Thoracic aorta (tissue), 2 donors: Measurements from ENCODE around the gene GABRE. TPM values are rescaled to one million over a fixed set of nuclear protein-coding genes. Genes with fewer than 3 reads are reported as not detected.

ENCODE experiments used
- total RNA-seq, 2 donors: library from RNA; depleted of rRNA; stranded (reverse); fragments of >200 nt; gene quantifications; one replicate each; pipeline versions ENCODE4 v1.1.0 to v1.2.3, GENCODE V29; 2016

Gene GABRE
- total RNA-seq, 2 donors from 2014 or later = 40.9 to 286 TPM

Other genes starting within 250 kb of the GABRE start
- gene CNGA2, start 239.9 kb downstream of the GABRE start, total RNA-seq = not detected
- gene MAGEA4, start 61.8 kb downstream of the GABRE start, total RNA-seq = not detected
- gene MAGEA10, start 163.9 kb upstream of the GABRE start, total RNA-seq = not detected